NCI-H2227 (cell line): Measurements from ENCODE around the gene DIO3.
"Not testable (repeated sequence)": the region's sequence is repeated elsewhere in the genome, so short reads cannot be mapped to it uniquely, and the experiment has no call there.

ENCODE experiments used
- DNase-seq: peaks from one replicate; lab custom pipeline; 2025; ENCODE audit not compliant: unreplicated experiment; lab: John Stamatoyannopoulos, UW

The DIO3 gene

DNA sequence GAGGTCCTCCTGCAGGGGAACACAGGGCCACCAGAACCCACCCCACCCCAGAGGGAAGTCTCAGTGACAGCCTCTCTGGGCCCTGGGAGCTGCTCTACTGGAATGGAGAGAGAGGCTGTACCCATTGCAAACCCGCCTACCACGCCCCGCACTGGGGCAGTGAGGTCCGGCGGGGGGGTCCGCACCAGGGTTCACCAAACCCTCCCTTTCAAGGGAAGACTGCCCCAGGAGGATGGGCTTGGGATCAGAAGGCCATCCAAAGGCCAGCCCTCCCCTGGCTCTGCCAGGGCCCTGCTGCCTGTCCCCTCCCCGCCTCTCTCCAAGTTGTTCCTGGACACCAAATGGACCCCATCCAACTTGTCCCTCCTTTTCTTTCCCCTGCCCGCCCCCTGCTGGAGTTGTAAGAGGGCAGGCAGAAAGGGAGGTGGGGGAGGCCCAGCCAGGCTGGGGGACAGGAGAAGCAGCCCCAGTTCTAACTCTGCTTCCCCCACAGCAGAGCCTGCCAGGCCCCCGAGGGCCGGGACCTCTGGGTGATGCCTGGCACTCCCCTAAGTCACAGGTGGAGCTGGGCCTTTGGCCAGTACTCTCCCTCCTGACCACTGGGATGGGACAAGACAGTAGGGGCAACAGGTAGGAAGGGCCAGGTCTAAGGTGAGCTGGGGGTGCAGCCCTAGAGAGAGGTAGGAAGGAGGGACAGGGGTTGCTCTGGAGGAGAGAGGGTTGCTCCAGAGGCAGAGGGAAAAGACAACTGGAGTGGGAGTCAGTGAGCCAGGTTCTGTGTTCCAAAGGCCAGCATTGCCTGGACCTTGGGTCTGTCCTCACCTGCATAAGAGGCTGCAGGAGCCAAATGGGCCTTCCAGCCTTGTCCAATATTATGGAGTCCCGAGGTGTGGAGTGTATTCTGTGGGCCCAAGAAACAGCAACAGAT, 3.2 kb upstream of the DIO3 start:
- no peak for DNase-seq

- no peak for DNase-seq
These were observed 2.5 kb upstream of the DIO3 start for GRCh38 chr14:101558739-101559240.

- DNase-seq: no peak
These were observed 2.1 kb upstream of the DIO3 start for GRCh38 chr14:101559250-101559623.

DNA sequence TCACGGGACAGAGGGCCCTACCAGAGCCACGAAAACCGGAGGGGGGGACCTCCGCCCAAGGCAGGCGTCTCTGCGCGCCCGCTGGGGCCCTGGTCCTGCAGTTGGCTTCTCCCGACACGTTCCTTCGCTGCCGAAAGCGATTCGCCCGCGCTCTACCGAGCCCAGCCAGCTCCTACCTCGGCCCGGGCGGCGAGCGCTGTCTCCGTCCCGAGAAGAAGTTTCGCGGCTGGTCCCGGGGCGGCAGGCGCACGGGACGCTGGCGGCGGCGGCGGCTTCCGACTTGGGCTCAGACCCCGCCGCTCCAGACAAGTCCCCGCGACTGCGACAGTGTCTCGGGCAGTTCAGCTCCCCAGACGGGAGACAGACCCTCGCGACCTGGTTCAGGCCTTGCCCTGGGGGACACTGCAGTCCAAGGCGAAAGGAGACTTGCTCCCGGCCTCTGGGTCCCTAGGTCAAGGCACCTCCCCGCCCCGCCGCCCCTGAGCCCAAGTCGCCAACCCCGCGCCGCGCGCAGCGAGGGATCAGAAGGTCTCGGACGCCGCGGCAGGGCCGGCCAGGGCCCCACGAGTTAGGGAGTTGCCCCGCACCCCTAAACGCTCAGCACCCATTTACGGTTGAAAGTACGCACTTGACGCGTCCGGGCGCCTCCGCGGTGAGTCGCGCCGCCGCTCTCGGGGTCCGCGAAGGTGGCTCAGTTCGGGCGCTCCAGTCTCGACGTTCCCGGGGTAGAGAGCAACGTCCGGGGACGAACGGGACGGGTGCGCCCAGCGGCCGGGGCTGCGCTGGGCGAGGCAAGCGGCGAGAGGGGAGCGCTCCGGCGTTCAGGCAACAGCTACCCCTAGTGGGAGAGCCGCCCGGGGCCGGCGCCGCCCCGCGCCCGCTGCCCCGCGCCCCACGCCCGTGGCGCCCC, 1.4 kb upstream of the DIO3 start:
- peak; percentile 32 for DNase-seq

GRCh38 chr14:101560534-101561113, 671 bp upstream of the DIO3 start:
- no peak for DNase-seq

- no peak for DNase-seq
These were observed 699 bp downstream of the DIO3 start for GRCh38 chr14:101561897-101562490.

- DNase-seq: no peak
These were observed 1.5 kb downstream of the DIO3 start for GRCh38 chr14:101562659-101563351.

GRCh38 chr14:101563352-101563653, 2.0 kb downstream of the DIO3 start:
- DNase-seq: no peak

GRCh38 chr14:101563654-101564443, 2.6 kb downstream of the DIO3 start:
- peak; percentile 7 for DNase-seq

GRCh38 chr14:101564444-101564776, 3.1 kb downstream of the DIO3 start:
- no peak for DNase-seq

- DNase-seq: no peak
These were observed 3.8 kb downstream of the DIO3 start for GRCh38 chr14:101564819-101565698.

- DNase-seq: no peak
These were observed 6.0 kb downstream of the DIO3 start for GRCh38 chr14:101567252-101567651.

GRCh38 chr14:101571004-101571403, 9.7 kb downstream of the DIO3 start:
- no peak for DNase-seq

- not testable (repeated sequence) for DNase-seq
These were observed 11.2 kb downstream of the DIO3 start for GRCh38 chr14:101572526-101572925.

DNA sequence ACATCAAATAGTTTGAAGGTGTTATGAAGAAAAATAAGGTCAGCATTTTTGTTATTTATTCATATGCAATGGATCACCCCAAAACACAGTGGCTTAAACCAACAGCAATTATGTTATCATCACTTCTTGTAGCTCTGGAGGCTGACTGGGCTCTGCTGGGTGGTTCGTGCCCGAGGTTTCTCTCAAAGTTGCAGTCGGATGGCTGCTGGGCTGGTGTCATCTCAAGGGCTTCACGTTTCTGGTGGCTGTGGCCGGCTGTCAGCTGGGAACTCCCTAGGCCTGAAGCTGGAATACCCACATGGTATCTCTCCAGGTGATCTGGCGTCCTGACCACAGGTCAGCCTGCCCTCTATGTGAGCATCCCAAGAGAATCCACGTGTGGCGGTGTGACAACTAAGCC, 12.0 kb downstream of the DIO3 start:
- no peak for DNase-seq

GRCh38 chr14:101575581-101575980, 14.3 kb downstream of the DIO3 start:
- no peak for DNase-seq

- DNase-seq: no peak
These were observed 16.1 kb downstream of the DIO3 start for GRCh38 chr14:101577221-101577909.

- no peak for DNase-seq
These were observed 17.2 kb downstream of the DIO3 start for GRCh38 chr14:101578489-101578888.
